ENCODE measurements around the gene TRIM9.

The TRIM9 gene

GRCh38 chr14:50935126-50936015 lies 159.5 kb downstream of the TRIM9 start:
- DNase-seq (ENCODE audit: low spot score): no peak

- DNase-seq (ENCODE audit: low spot score): no peak
These were observed 162.1 kb downstream of the TRIM9 start for GRCh38 chr14:50932592-50933495.

GRCh38 chr14:50932156-50932555 lies 162.7 kb downstream of the TRIM9 start:
- DNase-seq (ENCODE audit: low spot score): no peak

- DNase-seq (ENCODE audit: low spot score): no peak
These were observed 163.3 kb downstream of the TRIM9 start for GRCh38 chr14:50931559-50931958.

GRCh38 chr14:50929506-50929905 lies 165.4 kb downstream of the TRIM9 start:
- no peak for DNase-seq (ENCODE audit: low spot score)

- no peak for DNase-seq (ENCODE audit: low spot score)
These were observed 166.8 kb downstream of the TRIM9 start for GRCh38 chr14:50928002-50928635.

GRCh38 chr14:50926851-50927386 lies 168.0 kb downstream of the TRIM9 start:
- DNase-seq (ENCODE audit: low spot score): no peak
